Right lobe of liver (tissue), 6 donors: Measurements from ENCODE around the gene CFAP46. TPM values are rescaled to one million over a fixed set of nuclear protein-coding genes. Genes with fewer than 3 reads are reported as not detected.
"Not testable (repeated sequence)": the region's sequence is repeated elsewhere in the genome, so short reads cannot be mapped to it uniquely, and the experiment has no call there.

Experiments used
- ATAC-seq, 4 donors: fragments of 200-7000 bp; cut with Tn5 transposase; one replicate each; pipeline ENCODE4 v1.9.1; 2020; ENCODE audit warnings: mild to moderate bottlenecking in 4 of 4, moderate library complexity in 4 of 4
- DNase-seq, 3 donors: peaks; one replicate each; pipeline ENCODE4 v3.0.0-alpha.2; 2020
- H3K27ac ChIP-seq, 3 donors: fragments of 200-600 bp; one replicate each; pipeline ENCODE4 v1.8.0; 2022
- H3K27me3 ChIP-seq, 2 donors: fragments of 200-600 bp; one replicate each; pipeline ENCODE4 v1.8.0; 2022
- H3K36me3 ChIP-seq, 4 donors: fragments of 200-600 bp; sonication (generic) in 1 of 4; one replicate each; pipeline versions ENCODE4 v1.5.1 to v1.8.0; 2017 to 2022; ENCODE audit warnings: control low read depth in 1 of 4
- H3K4me1 ChIP-seq, 4 donors: fragments of 200-600 bp; sonication (generic) in 1 of 4; one replicate each; pipeline versions ENCODE4 v1.5.1 to v1.8.0; 2017 to 2022; ENCODE audit warnings: control low read depth in 1 of 4
- H3K4me3 ChIP-seq, 3 donors: fragments of 200-600 bp; one replicate each; pipeline ENCODE4 v1.8.0; 2022
- H3K9me3 ChIP-seq, 4 donors: fragments of 200-600 bp; sonication (generic) in 1 of 4; one replicate each; pipeline versions ENCODE4 v1.5.1 to v1.8.0; 2017 to 2022; ENCODE audit warnings: control low read depth in 1 of 4
- POLR2A ChIP-seq: fragments of 450-650 bp; IDR thresholded peaks from one replicate; pipeline ENCODE4 v1.6.1; 2017; ENCODE audit warnings: antibody characterized with exemption, mild to moderate bottlenecking
- WGBS: methylation state at CpG from one replicate; pipeline ENCODE4 v1.1.6; 2018; ENCODE audit warnings: low coverage, low lambda C conversion rate; ENCODE audit not compliant: insufficient coverage; ENCODE audit errors: missing lambda C conversion rate; 5-methylcytosine and 5-hydroxymethylcytosine counted together
- intact Hi-C, 2 donors: fragments of 100-400 bp; cut with DNase I; formaldehyde crosslinking; loops; one replicate each; pipeline versions ENCODE4 v1.11.2 to v1.14.1; 2022
- total RNA-seq, 6 experiments: library from RNA; depleted of rRNA in 2 of 6; stranded (reverse); fragments of >200 nt in 2 of 6; fragmentation: NEBNext Ultra II Directional in 3 of 6; extraction: Animal tissue kit (Norgen Biotek cat#: 25700) in 3 of 6; gene quantifications; one replicate each; pipeline versions ENCODE4 v1.1.0 to v1.2.4, GENCODE V29; 2016 to 2023
- TF ChIP-seq, protein P1 (sequence below), 4 donors: fragments of 200-600 bp in 3 of 4; fragments of 450-650 bp in 1 of 4; IDR thresholded peaks; one replicate each; pipeline versions ENCODE4 v1.5.1 to v1.8.0; 2016 to 2022; ENCODE audit warnings: antibody characterized with exemption in 4 of 4, mild to moderate bottlenecking in 2 of 4
- donor health status: DM: no; HTN: yes; CAD: no.
- donor health status: DM: no; HTN: no; CAD: no.
- donor health status: DM: no; HTN: no; CAD: no.
- donor health status: DM: no; HTN: yes; CAD: no.
- donor health status: DM: no; HTN: yes; CAD: no.

The CFAP46 gene
- total RNA-seq, 6 experiments from 2014 or later: 0.16 to 0.67 (median 0.32) TPM

DNA sequence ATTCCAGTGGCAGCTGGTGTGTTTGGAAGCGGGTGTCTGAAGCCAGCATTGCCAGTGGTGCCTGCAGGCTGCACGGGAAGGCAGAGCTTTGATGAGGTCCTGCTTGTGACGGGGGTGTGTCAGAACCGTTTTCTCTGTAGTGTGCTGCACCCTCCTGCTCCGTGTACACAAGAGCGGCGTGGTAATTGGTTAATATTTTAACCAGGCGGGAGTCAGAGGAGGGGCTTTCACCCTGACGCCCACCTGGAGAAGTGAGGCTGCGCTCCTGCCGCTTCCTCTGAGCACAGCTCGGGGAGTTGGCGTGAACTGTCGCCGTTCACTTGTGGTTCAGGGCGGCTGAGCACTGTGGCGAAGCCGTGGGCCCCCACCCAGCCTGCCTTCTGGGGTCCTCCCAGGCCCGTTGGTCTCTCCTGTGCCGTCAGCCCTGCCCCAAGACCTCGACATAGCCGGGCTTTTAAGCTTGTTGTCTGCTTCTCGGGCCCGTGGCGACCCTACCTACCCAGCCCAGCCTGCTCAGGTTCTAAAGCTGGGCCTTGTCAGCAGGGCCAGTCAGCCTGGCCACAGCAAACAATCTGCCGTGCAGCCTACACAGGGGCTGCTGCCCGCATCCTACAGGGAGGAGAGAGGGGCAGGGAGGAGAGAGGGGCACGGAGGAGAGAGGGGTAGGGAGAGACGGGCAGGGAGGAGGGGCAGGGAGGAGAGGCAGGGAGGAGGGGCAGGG is 168.0 kb downstream of the CFAP46 start:
- intact Hi-C loops: no loop called here
- 83% methylated on average over 9 of the region's 29 CpGs for WGBS
- no peak overlapping the region for H3K27ac ChIP-seq

DNA sequence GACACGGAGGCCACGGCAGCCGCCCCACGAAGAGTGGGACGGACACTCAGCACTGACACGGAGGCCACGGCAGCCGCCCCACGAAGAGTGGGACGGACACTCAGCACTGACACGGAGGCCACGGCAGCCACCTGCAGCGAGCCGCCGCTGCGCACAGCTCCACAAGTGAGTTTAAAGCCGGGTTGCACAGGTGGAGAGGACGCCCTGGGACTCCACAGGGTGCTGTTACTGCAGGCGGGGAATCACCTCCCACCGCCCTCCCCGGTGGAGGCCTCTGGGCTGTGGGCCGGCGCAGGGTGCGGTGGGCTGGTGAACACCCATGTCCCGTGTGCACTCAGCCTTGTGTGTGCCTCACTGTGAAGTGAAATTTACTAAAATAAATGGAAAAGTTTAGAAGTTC is 169.6 kb downstream of the CFAP46 start:
- ATAC-seq, H3K4me1 ChIP-seq, intact Hi-C loops, H3K9me3 ChIP-seq, H3K36me3 ChIP-seq, H3K27ac ChIP-seq, DNase-seq, H3K4me3 ChIP-seq, H3K27me3 ChIP-seq: not testable (repeated sequence)
- 95% methylated on average over 3 of the region's 25 CpGs for whole genome bisulfite sequencing

More for the DNA sequence above, 168.0 kb downstream of the CFAP46 start:
- DNase-seq (no peak), ATAC-seq (no peak)
- Histone ChIP-seq H3K36me3 (no peaks in the 10 kb centered on the region), H3K4me3 (no peak overlapping the region), H3K27me3 (no peaks in the 10 kb centered on the region), H3K9me3 (no peaks in the 10 kb centered on the region), H3K4me1 (no peaks in the 10 kb centered on the region)
- TF ChIP-seq POLR2A: no peak
- TF ChIP-seq, protein P1, sequence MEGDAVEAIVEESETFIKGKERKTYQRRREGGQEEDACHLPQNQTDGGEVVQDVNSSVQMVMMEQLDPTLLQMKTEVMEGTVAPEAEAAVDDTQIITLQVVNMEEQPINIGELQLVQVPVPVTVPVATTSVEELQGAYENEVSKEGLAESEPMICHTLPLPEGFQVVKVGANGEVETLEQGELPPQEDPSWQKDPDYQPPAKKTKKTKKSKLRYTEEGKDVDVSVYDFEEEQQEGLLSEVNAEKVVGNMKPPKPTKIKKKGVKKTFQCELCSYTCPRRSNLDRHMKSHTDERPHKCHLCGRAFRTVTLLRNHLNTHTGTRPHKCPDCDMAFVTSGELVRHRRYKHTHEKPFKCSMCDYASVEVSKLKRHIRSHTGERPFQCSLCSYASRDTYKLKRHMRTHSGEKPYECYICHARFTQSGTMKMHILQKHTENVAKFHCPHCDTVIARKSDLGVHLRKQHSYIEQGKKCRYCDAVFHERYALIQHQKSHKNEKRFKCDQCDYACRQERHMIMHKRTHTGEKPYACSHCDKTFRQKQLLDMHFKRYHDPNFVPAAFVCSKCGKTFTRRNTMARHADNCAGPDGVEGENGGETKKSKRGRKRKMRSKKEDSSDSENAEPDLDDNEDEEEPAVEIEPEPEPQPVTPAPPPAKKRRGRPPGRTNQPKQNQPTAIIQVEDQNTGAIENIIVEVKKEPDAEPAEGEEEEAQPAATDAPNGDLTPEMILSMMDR (IDR thresholded peaks at IDR 0.05): no peak

DNA sequence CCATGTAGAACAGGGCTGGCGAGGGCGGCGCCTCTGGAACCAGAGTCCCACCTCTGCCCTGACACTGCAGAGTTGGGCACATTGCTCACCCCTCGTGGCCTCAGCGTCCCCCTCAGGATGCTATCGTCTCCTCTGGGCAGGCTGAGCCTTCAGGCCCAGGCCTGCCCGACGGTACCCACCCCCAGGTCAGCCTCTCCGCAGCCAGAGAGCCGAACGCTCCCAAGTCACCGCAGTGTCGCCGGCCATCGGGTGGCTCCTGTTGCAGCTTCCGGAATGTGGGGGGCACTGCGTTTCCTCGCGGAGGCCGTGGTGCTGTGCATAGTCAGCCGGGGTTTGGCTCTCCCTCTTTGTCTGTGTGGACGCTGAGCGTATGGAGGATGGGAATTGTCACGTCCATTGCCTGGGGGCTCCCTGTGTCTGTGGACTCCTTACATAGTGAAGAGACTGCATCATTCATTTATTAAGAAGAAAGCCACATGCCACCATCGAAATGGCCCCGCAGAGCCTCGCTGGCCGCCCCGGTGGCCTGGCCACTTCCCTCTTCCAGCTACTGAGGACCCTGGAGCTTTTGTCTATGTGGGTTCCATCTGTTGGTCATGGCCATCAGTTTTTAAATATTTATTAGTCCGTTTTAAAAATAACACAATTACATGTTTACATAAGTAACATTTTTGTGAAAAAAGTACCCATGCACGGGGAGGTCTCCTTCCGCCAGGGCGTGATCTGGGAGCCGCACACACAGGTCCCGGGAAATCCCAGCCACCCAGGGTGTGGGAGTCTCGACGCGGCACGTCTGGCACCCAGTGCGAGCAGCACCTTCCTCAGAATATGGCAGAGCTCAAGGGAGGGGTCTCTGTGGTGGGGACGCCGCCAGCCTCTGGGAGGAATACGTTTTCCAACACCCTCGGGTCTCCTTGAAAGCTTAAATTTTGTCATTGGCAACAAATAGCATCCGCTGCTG is 172.0 kb downstream of the CFAP46 start:
- ATAC-seq (no peak), DNase-seq (no peak)
- no peak overlapping the region for H3K4me3 ChIP-seq
- no peaks in the 10 kb centered on the region for H3K27me3 ChIP-seq
- H3K9me3 ChIP-seq: no peaks in the 10 kb centered on the region
- H3K4me1 ChIP-seq: no peaks in the 10 kb centered on the region
- TF ChIP-seq POLR2A: no peak
- TF ChIP-seq, protein P1 (IDR thresholded peaks at IDR 0.05): no peak
- no peaks in the 10 kb centered on the region for H3K36me3 ChIP-seq
- 90% methylated on average over 2 of the region's 45 CpGs for WGBS
- intact Hi-C loops: no loop called here
- no peak overlapping the region for H3K27ac ChIP-seq

DNA sequence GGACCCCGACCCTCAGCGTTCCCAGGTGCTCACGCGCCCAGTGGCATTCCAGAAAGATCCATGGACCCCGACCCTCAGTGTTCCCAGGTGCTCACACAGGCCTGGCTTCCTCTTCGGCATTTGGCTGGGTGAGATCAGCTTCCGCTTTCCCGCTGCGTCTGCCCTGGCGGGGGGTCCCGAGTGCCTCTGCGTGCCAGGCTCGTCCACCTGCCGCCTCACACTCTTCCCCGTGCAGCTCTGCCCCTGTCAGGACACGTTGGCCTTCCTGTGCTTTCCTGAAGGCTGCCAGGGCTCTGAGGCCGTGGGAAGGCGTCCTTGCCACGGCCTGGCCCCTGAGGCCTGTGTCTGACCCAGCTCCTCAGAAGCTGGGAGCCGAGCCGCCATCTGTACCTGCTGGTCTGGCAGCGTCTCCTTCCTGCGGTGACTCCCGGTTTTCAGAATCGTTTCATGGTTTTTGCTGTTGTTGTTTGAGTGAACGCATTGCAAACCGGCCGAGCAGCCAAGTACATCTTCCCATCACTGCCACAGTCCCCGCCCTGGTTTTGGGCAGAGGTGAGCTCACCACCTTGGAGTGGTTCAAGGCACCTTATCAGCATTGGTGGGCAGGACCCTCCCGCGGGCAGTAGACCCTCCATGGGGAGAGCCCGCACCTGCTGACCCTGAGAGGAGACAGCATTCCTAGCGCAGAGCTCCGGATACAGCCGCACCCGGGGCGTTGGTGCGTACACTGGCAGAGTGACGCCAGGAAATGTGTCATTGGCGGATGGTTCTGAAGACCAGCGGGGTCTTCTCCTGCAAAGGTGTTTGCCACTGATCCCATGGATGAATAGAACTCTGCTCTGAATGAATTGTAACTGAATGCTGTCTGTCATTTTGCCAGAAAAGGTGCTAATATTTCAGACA is 173.8 kb downstream of the CFAP46 start:
- H3K4me3 ChIP-seq: no peak overlapping the region
- no peaks in the 10 kb centered on the region for H3K9me3 ChIP-seq
- H3K27me3 ChIP-seq: no peaks in the 10 kb centered on the region
- 90% methylated on average over 13 of the region's 41 CpGs for WGBS
- DNase-seq (no peak), ATAC-seq (no peak)
- TF ChIP-seq, protein P1 (IDR thresholded peaks at IDR 0.05): no peak
- TF ChIP-seq POLR2A: no peak
- H3K27ac ChIP-seq: no peak overlapping the region
- no peaks in the 10 kb centered on the region for H3K4me1 ChIP-seq
- H3K36me3 ChIP-seq: no peaks in the 10 kb centered on the region
- intact Hi-C loops: no loop called here
